SU-DHL-6 (cell line): ENCODE measurements around the gene ELANE.

Experiments
- CTCF ChIP-seq: fragments of 200-600 bp; sonication (generic); IDR thresholded peaks from one replicate; pipeline ENCODE4 v1.5.1; 2017; ENCODE audit warnings: antibody characterized with exemption, mild to moderate bottlenecking, low read length, moderate library complexity; ENCODE audit not compliant: insufficient read depth, poor library complexity, severe bottlenecking
- EZH2phosphoT487 ChIP-seq: fragments of 200-600 bp; sonication (generic), shearing (Covaris generic); conservative IDR thresholded peaks from 2 replicates; pipeline ENCODE4 v1.6.1; 2018; ENCODE audit warnings: mild to moderate bottlenecking, antibody characterized with exemption, low read length, moderate library complexity, mixed read lengths

- TF ChIP-seq CTCF, result no peak
- TF ChIP-seq EZH2phosphoT487, result no peak
Observed at GRCh38 chr19:873561-874041, 21.5 kb downstream of the ELANE start.
